MCF 10A (cell line): ENCODE results near the gene VTN. TPM values are rescaled to one million over a fixed set of nuclear protein-coding genes. Genes with fewer than 3 reads are reported as not detected.
A peak's percentile ranks its signal among the peaks of the same experiment; 100 is the strongest.

Source experiments
- BruUV-seq: library from RNA; stranded (reverse); fragments of 400-500 nt; replicated peaks from 2 replicates; lab custom pipeline; 2021; lab: Mats Ljungman, UMichigan
- CTCF ChIA-PET: fragments of 300-600 bp; sonication (Branson Sonifier 250); formaldehyde crosslinking; extraction: SDS; loops from one replicate; lab custom pipeline; 2021; ENCODE audit warnings: antibody characterized with exemption, inconsistent platforms; lab: Yijun Ruan, JAX
- POLR2A ChIA-PET: fragments of 300-600, 350-650 bp; sonication (Branson Sonifier 250); formaldehyde crosslinking; extraction: SDS; loops from one replicate; lab custom pipeline; 2020; ENCODE audit warnings: antibody characterized with exemption, inconsistent platforms; lab: Yijun Ruan, JAX
- DNase-seq: peaks from one replicate; pipeline ENCODE4 v3.0.0-alpha.2; 2018; ENCODE audit not compliant: unreplicated experiment
- H3K27ac Mint-ChIP-seq: one replicate; pipeline ENCODE4 v1.8.0; 2022; ENCODE audit warnings: mild to moderate bottlenecking, low read depth, mixed read lengths; ENCODE audit not compliant: unreplicated experiment
- H3K27me3 Mint-ChIP-seq: one replicate; pipeline ENCODE4 v1.8.0; 2022; ENCODE audit warnings: mixed read lengths; ENCODE audit not compliant: insufficient read depth, unreplicated experiment
- H3K36me3 Mint-ChIP-seq: one replicate; pipeline ENCODE4 v1.8.0; 2022; ENCODE audit warnings: mild to moderate bottlenecking, moderate library complexity, mixed read lengths; ENCODE audit not compliant: insufficient read depth, unreplicated experiment
- H3K4me1 Mint-ChIP-seq: one replicate; pipeline ENCODE4 v1.8.0; 2022; ENCODE audit warnings: mixed read lengths; ENCODE audit not compliant: insufficient read depth, unreplicated experiment
- H3K4me3 Mint-ChIP-seq: one replicate; pipeline ENCODE4 v1.8.0; 2022; ENCODE audit warnings: mild to moderate bottlenecking, moderate library complexity, mixed read lengths; ENCODE audit not compliant: unreplicated experiment
- H3K9me3 Mint-ChIP-seq: one replicate; pipeline ENCODE4 v1.8.0; 2022; ENCODE audit warnings: mixed read lengths; ENCODE audit not compliant: unreplicated experiment
- CTCF ChIP-seq: fragments of 200-600 bp; IDR thresholded peaks from one replicate; pipeline ENCODE4 v1.8.0; 2022; ENCODE audit warnings: antibody characterized with exemption, mild to moderate bottlenecking; ENCODE audit not compliant: unreplicated experiment
- intact Hi-C: fragments of 100-400 bp; cut with micrococcal nuclease; formaldehyde crosslinking; loops from 2 replicates; pipeline ENCODE4 v1.14.1; 2022
- total RNA-seq: library from RNA; stranded (reverse); gene quantifications from 2 replicates; pipeline ENCODE4 v1.2.3, GENCODE V29; 2022

VTN gene
- total RNA-seq, 1 experiment from 2014 or later, result not detected

- Mint-ChIP-seq H3K27me3 (no peaks in the 10 kb centered on the region), H3K27ac (no peak overlapping the region), H3K4me1 (peaks cover 29% of the 10 kb centered on the region), H3K36me3 (peaks cover 34% of the 10 kb centered on the region), H3K4me3 (no peak overlapping the region), H3K9me3 (no peaks in the 10 kb centered on the region)
- intact Hi-C loops, result loop anchor here (5.0 kb wide), 1 partner anchor 87 kb away; no protein-coding TSS in a partner anchor
- no peak for TF ChIP-seq CTCF
- DNase-seq, result no peak
- no TSS peak for BruUV-seq
- CTCF ChIA-PET, result interaction anchor here (0.7 to 0.9 kb wide), 2 partner anchors 90 to 92 kb away, joined by 3 read pairs; no protein-coding TSS in a partner anchor
- POLR2A ChIA-PET, result no interaction called here
Measured at GRCh38 chr17:28324267-28324745, 45.8 kb downstream of the VTN start.

- intact Hi-C loops, result loop anchor here (5.0 kb wide), 1 partner anchor 83 kb away; no protein-coding TSS in a partner anchor
- DNase-seq, result no peak
- POLR2A ChIA-PET, result interaction anchor here (0.7 to 4.7 kb wide), 11 partner anchors 15 to 428 kb away, joined by 3 to 50 read pairs (median 6); partner anchors contain the start of genes IFT20, LYRM9, POLDIP2 and TNFAIP1
- H3K27me3 Mint-ChIP-seq, result no peaks in the 10 kb centered on the region
- peaks cover 38% of the 10 kb centered on the region for H3K4me1 Mint-ChIP-seq
- CTCF ChIA-PET, result interaction anchor here (0.6 to 6.1 kb wide), 8 partner anchors 11 to 221 kb away, joined by 3 to 85 read pairs (median 7); no protein-coding TSS in a partner anchor
- H3K4me3 Mint-ChIP-seq, result peak overlapping the region; percentile 99
- BruUV-seq, result no TSS peak
- no peaks in the 10 kb centered on the region for H3K9me3 Mint-ChIP-seq
- peak overlapping the region; percentile 82 for H3K27ac Mint-ChIP-seq
- H3K36me3 Mint-ChIP-seq, result no peaks in the 10 kb centered on the region
- no peak for TF ChIP-seq CTCF
Measured at GRCh38 chr17:28320215-28321061, 49.7 kb downstream of the VTN start.

- no peak for TF ChIP-seq CTCF
- no peaks in the 10 kb centered on the region for H3K36me3 Mint-ChIP-seq
- H3K4me3 Mint-ChIP-seq, result peak overlapping the region; percentile 99
- DNase-seq, result no peak
- ChIA-PET POLR2A (interaction anchor here (0.7 to 4.7 kb wide), 14 partner anchors 16 to 427 kb away, joined by 3 to 50 read pairs (median 4); partner anchors contain the start of genes IFT20, LYRM9, POLDIP2 and TNFAIP1), CTCF (interaction anchor here (0.7 to 6.1 kb wide), 7 partner anchors 11 to 221 kb away, joined by 3 to 85 read pairs (median 3); no protein-coding TSS in a partner anchor)
- intact Hi-C loops, result loop anchor here (5.0 kb wide), 1 partner anchor 67 kb away; no protein-coding TSS in a partner anchor
- peak overlapping the region; percentile 82 for H3K27ac Mint-ChIP-seq
- H3K4me1 Mint-ChIP-seq, result peaks cover 38% of the 10 kb centered on the region
- H3K27me3 Mint-ChIP-seq, result no peaks in the 10 kb centered on the region
- H3K9me3 Mint-ChIP-seq, result no peaks in the 10 kb centered on the region
- BruUV-seq, result no TSS peak
Measured at GRCh38 chr17:28319598-28319935, 50.5 kb downstream of the VTN start.
